Mucosa of rectum (tissue), 2 donors: ENCODE results near the gene HES5.

Experiments
- H3K27ac ChIP-seq, 2 donors: one replicate each; pipeline ENCODE4 v1.7.0; 2013; ENCODE audit warnings: inconsistent platforms in 2 of 2, low read depth in 2 of 2, low read length in 2 of 2
- H3K27me3 ChIP-seq, 2 donors: one replicate each; pipeline ENCODE4 v1.7.0; 2013; ENCODE audit warnings: low read length in 2 of 2; ENCODE audit not compliant: control insufficient read depth in 2 of 2, insufficient read depth in 2 of 2
- H3K36me3 ChIP-seq, 2 donors: one replicate each; pipeline ENCODE4 v1.7.0; 2013; ENCODE audit warnings: low read length in 2 of 2; ENCODE audit not compliant: control insufficient read depth in 2 of 2, insufficient read depth in 2 of 2
- H3K4me1 ChIP-seq, 2 donors: one replicate each; pipeline ENCODE4 v1.7.0; 2013; ENCODE audit warnings: low read length in 2 of 2, mild to moderate bottlenecking in 1 of 2; ENCODE audit not compliant: control insufficient read depth in 2 of 2, insufficient read depth in 2 of 2
- H3K4me3 ChIP-seq, 2 donors: one replicate each; pipeline ENCODE4 v1.7.0; 2013; ENCODE audit warnings: low read length in 2 of 2
- H3K9ac ChIP-seq, 2 donors: one replicate each; pipeline ENCODE4 v1.7.0; 2013; ENCODE audit warnings: low read length in 2 of 2, low read depth in 1 of 2, mild to moderate bottlenecking in 1 of 2
- H3K9me3 ChIP-seq, 2 donors: one replicate each; pipeline ENCODE4 v1.7.0; 2013; ENCODE audit warnings: low read length in 2 of 2; ENCODE audit not compliant: control insufficient read depth in 2 of 2
- donor health status: healthy.
- donor health status: Normal muscosa, but diverticular disease.

The HES5 gene

DNA sequence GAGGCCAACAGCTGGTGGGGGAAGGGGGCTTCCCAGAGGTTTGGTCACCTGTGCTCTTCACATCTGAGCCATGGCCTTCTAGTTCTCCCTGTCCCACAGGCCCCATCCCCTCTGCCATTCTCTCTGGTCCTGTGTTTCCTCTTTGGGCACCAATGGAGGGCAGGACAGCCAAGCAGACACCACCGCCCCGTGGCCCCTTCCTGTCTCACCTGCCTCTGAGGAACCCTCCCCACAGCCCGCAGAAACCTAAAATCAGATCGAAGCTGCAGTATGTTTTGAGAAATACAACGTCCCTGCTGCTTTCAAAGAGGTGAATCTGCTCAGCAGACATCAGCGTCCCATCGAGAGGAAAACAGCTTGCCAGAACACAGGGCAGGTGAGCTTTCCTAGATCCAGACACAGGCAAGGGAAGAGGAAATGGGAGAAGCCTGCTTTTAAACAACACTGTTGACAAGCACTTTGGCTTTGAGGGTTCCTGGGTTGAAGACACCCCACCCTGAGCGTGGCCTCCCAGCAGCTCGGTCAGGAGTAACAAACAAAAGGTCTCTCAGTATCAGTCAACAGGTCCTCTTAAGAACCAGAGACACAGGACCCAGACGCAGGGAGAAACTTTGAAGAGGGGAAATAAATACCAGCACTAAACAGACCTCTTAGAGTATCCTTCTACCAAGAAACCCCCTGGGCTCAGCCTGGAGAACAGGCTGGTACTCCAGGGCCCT, 6.0 kb downstream of the HES5 start:
- Histone ChIP-seq H3K4me3 (peak overlapping the region in 1 of 2 donors; percentile 38), H3K36me3 (peaks cover 18 to 22% of the 10 kb centered on the region in 2 donors), H3K9me3 (no peaks in the 10 kb centered on the region), H3K27me3 (no peaks in the 10 kb centered on the region), H3K27ac (no peak overlapping the region), H3K4me1 (peaks cover 28 to 34% of the 10 kb centered on the region in 2 donors), H3K9ac (no peak overlapping the region)

DNA sequence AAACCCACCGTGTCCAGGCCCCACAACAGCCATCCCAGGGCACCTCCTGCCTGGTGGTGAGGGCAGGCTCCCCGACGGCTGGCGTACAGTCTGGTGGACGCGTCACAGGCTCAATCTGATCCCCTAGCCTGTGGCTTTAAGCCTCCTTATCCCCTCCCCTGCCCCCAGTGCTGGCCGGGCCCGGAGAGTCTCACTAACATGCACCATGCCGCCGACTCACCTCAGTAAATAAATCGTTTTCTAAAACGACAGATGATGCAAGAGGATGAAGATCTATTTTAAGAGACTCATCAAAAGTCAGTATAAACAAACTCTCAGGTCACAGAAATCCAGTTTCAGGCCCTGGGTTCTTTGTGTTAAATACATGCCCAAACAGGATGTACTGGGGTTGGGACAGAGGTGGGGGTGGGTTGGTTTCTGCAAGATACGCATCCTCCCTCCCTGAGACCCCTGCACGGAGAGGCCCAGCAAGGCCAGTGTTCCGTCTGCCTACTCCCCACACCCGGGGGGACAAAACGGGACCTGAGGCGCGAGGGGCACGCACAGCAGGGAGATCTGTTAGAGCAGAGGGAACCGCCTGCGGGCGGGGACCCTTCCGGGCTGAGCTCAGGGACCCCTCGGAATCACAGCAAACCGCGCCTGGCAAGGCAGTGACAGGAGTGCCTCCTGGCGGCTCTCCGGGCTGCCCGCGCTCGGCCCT, 6.7 kb downstream of the HES5 start:
- Histone ChIP-seq H3K27me3 (no peaks in the 10 kb centered on the region), H3K4me1 (peaks cover 24 to 29% of the 10 kb centered on the region in 2 donors), H3K36me3 (peaks cover 25 to 29% of the 10 kb centered on the region in 2 donors), H3K4me3 (no peak overlapping the region), H3K9ac (no peak overlapping the region), H3K27ac (no peak overlapping the region), H3K9me3 (no peaks in the 10 kb centered on the region)

DNA sequence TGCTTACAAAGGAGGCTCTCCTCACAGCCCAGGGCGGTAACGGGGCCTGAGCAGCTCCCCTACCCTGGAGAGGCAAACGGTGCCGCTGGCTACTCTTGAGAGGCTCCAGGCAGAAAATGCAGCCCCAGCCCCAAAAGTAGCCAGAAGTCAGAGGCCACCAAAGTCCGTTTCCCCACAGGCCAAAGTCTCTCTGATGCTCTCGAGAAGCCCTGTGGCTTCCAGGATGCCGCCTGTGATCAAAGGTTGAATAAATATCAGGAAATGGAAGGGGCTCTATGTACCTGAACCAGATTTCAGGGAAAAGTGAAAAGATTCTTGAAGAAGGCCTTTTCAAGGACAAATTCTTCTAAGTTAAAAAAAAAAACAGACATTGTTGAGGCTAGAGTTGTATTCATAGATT, 7.8 kb downstream of the HES5 start:
- Histone ChIP-seq H3K9me3 (no peaks in the 10 kb centered on the region), H3K4me1 (peaks cover 21 to 22% of the 10 kb centered on the region in 2 donors), H3K36me3 (peaks cover 35 to 40% of the 10 kb centered on the region in 2 donors)

DNA sequence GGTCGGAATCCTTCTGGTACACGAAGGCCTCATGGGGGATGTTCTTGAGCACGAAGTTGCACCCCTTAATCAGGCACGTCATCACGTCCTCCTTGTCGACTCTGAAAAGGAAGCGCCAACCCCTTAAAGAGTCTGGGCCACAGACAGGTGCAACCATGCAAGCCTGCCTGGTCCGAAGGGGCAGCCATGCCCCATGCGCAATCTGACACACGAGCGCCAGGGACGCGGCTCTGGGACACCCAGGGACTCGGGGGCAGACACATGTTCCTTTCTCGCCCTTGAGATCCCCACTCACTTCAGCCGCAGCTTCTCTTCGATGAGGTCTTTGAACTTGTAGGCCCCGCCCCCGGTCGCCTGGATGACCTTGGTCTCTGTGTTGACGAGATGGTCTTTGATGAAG, 9.3 kb downstream of the HES5 start:
- Histone ChIP-seq H3K27me3 (no peaks in the 10 kb centered on the region), H3K4me1 (peaks cover 15 to 16% of the 10 kb centered on the region in 2 donors), H3K9me3 (no peaks in the 10 kb centered on the region), H3K36me3 (peaks cover 44 to 54% of the 10 kb centered on the region in 2 donors), H3K9ac (no peak overlapping the region), H3K27ac (no peak overlapping the region), H3K4me3 (no peak overlapping the region)

More for the DNA sequence above, 7.8 kb downstream of the HES5 start:
- no peak overlapping the region for H3K4me3 ChIP-seq
- no peak overlapping the region for H3K27ac ChIP-seq
- H3K27me3 ChIP-seq, result no peaks in the 10 kb centered on the region
- no peak overlapping the region for H3K9ac ChIP-seq

DNA sequence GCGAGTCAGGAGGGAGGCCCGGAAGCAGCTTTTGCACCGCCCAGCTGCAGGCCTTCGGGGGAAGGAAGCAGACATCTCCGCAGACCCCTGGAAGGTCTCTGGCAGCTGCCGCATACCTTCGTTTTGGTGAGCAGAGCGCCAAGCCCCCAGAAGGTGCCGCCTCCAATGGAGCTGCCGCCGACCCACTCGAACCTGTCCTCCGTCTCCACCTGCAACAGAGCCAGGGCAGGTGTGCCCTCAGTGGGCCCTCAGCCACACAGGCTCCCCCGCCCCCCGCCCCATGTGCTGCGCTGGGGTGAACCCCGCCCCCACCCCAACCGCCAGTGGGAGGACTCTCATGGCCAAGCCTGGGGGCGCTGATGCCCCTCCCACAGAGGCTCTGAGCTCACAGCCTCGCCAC, 9.9 kb downstream of the HES5 start:
- H3K27me3 ChIP-seq, result no peaks in the 10 kb centered on the region
- H3K9ac ChIP-seq, result no peak overlapping the region
- H3K4me3 ChIP-seq, result no peak overlapping the region
- H3K9me3 ChIP-seq, result no peaks in the 10 kb centered on the region
- H3K4me1 ChIP-seq, result peaks cover 9 to 11% of the 10 kb centered on the region in 2 donors
- H3K27ac ChIP-seq, result no peak overlapping the region
- H3K36me3 ChIP-seq, result peaks cover 50 to 60% of the 10 kb centered on the region in 2 donors

DNA sequence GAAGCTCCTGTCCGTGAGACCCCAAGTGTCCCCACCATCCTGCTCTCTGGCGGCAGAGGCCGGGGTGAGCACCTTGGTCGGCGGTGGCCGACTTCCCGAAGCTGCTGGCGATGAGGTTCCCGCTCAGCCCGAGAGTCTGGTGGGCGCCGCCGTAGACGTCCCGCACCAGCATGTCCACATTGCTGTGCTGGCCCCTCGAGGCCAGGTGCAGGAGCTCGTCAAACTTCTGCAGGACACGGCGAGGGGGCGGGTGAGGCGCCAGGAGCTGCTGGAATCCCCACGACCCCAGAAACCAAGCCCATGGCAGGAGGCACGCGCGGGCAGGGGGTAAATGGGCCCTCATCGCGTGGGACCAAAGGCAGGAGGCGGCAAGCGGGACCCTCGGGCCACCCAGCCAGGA, 10.3 kb downstream of the HES5 start:
- H3K27ac ChIP-seq, result no peak overlapping the region
- H3K4me1 ChIP-seq, result peaks cover 4 to 6% of the 10 kb centered on the region in 2 donors
- H3K9ac ChIP-seq, result no peak overlapping the region
- no peak overlapping the region for H3K4me3 ChIP-seq
- H3K36me3 ChIP-seq, result peaks cover 51 to 64% of the 10 kb centered on the region in 2 donors
- no peaks in the 10 kb centered on the region for H3K27me3 ChIP-seq
- no peaks in the 10 kb centered on the region for H3K9me3 ChIP-seq

DNA sequence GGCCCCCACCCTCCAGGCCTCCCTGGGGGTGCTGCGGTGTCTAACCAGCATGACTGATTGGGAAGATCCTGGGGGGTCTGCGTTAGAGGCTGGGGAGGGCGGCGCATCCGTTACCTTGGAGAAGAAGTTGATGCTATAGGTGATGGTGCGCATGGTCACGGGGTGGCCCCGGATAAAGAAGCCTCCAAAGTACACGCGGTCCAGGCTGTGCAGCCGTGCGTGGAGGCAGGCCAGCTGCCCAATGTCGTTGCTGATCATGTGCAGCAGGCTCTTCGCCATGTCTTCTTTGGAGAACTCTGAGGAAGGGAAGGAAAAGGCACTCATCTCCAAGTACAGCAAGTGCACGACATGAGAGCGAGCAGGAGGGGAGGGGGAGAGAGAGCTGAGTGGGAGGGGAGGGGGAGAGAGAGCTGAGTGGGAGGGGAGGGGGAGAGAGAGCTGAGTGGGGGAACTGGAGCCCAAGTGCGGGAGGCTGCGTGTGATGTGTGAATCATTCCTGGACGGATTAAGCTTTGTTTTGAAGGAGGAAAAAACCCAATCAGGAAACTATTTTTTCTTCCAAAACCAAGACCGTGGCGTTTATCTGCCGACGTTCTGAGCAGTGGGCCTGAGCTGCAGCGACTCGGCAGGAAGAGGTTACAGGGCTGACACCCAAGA, 10.9 kb downstream of the HES5 start:
- H3K36me3 ChIP-seq, result peaks cover 52 to 67% of the 10 kb centered on the region in 2 donors
- H3K4me3 ChIP-seq, result no peak overlapping the region
- H3K9ac ChIP-seq, result no peak overlapping the region
- no peak overlapping the region for H3K27ac ChIP-seq
- H3K27me3 ChIP-seq, result no peaks in the 10 kb centered on the region
- peaks cover 0 to 2% of the 10 kb centered on the region in 2 donors for H3K4me1 ChIP-seq
- H3K9me3 ChIP-seq, result no peaks in the 10 kb centered on the region

DNA sequence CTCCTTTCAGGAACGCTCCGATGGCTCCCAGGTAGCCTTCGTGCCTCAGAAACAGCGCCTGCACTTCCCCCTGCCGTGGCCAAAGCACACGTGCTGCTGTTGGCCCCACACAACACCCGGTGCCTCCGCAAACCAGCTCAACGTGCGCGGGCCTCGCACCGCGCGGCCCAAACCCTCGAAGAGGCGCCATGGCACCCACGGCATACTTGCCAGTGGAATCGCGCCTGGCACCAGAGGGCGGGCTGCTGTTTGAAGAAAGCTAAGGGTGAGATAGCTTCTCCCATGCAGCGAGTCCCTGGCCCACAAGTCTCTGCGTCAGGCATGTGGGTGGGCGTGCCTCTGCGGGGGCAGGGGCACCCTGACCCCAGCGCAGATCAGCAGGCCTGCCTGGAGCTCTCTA, 11.5 kb downstream of the HES5 start:
- H3K9me3 ChIP-seq, result no peaks in the 10 kb centered on the region
- H3K4me3 ChIP-seq, result no peak overlapping the region
- peaks cover 58 to 73% of the 10 kb centered on the region in 2 donors for H3K36me3 ChIP-seq
- H3K4me1 ChIP-seq, result peaks cover 0 to 2% of the 10 kb centered on the region in 2 donors
- H3K27me3 ChIP-seq, result no peaks in the 10 kb centered on the region
- H3K9ac ChIP-seq, result no peak overlapping the region
- H3K27ac ChIP-seq, result no peak overlapping the region

DNA sequence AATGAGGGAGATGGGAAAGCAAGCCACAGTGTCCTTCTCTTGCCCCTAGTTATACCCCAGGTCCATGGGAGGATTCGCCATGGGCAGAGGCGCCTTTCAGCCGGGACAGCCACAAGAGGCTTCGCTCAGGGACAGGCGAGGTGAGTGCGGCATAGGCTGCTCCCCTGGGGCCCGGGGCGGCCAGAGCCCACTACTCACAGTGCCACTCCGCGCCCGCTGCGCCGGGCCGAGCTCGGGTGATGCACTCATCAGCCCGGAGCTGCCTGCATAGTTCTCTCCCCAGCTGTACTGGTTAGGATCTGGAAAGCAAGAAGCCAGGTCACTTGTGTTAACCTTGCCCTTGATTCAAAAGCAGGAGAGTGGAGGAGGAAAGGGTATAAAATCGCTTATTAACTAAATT, 12.1 kb downstream of the HES5 start:
- no peaks in the 10 kb centered on the region for H3K4me1 ChIP-seq

DNA sequence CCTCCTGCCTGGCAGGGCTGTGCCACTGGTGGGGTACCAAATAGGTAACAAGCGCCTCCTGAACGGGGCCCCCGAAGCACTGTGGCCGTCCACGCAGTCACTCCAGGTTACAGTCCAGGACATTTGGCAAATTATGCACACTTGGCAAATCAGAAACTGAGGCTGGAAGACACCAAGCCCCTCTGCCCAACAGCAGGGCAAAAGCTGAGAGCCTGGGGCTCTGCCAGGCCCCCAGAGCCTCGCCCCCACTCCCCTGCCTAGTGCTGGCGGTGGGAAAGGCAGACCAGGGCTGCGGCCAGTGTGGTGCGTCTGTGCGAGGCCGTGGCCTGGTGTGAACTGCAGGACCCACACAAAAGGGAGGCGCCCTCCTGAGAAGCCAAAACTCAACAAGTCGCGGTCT, 13.1 kb downstream of the HES5 start:
- Histone ChIP-seq H3K9ac (no peak overlapping the region), H3K9me3 (no peaks in the 10 kb centered on the region), H3K27ac (no peak overlapping the region), H3K36me3 (peaks cover 73 to 82% of the 10 kb centered on the region in 2 donors), H3K4me1 (no peaks in the 10 kb centered on the region), H3K4me3 (no peak overlapping the region), H3K27me3 (no peaks in the 10 kb centered on the region)

More for the DNA sequence above, 12.1 kb downstream of the HES5 start:
- Histone ChIP-seq H3K36me3 (peaks cover 64 to 75% of the 10 kb centered on the region in 2 donors), H3K9me3 (no peaks in the 10 kb centered on the region), H3K4me3 (no peak overlapping the region), H3K9ac (no peak overlapping the region), H3K27me3 (no peaks in the 10 kb centered on the region), H3K27ac (no peak overlapping the region)
